Raji (cell line): ENCODE results near the gene GMDS.

Source experiments
- POLR2A ChIP-seq: IDR thresholded peaks from 2 replicates; pipeline ENCODE4 v1.6.1; 2011; ENCODE audit warnings: low read depth, low read length, control low read depth; ENCODE audit not compliant: insufficient read depth

Gene GMDS

GRCh38 chr6:1715336-1715735 is 530.1 kb downstream of the GMDS start:
- no peak for TF ChIP-seq POLR2A

DNA sequence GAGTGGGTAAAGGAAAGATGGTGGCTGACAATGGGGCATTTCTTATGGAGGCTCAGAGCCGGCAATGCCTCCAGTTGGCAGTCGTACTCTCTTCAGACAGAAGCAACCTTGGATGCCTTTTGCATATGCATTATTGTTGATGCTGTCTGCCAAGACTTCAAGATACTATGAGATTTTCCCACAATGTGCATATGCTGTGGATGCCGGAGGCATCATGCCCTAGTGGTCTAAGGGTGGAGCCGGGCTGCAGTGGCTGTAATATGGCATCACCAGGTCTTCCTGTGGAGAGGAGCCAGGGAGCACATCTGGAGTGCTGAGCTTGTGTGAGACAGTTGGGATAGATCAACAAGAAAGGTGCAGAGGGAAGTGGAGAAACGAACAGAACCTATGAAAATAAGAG is 530.8 kb downstream of the GMDS start:
- TF ChIP-seq POLR2A = no peak

DNA sequence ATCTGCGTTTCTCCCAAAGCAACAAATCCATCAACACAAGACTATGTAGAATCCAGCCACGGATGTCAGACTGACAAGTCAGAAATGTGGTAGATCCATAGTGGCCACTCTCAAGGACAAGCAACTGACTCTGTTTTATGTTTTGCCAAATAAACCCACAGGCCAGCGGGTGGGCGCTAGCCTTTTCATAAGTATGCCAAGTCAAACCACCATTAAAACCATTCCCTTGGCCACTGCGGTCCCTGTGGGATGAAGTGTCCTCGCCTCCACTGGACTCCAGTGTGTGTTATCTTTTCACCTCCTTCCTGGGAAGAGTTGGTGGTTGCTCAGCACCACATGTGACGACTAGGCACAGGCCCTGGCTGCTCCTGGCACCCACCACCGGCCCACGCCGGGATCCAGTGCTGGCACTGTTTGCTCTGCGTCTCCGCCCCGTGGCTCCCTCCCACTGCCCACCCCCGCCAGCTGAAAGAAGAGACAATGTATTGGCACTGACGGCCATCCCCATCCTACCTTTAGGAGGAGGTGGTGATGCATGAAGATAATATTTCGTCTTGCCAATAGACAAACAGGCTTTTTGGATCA is 532.3 kb downstream of the GMDS start:
- no peak for TF ChIP-seq POLR2A

- no peak for TF ChIP-seq POLR2A
Observed at GRCh38 chr6:1712451-1712850, 533.0 kb downstream of the GMDS start.

DNA sequence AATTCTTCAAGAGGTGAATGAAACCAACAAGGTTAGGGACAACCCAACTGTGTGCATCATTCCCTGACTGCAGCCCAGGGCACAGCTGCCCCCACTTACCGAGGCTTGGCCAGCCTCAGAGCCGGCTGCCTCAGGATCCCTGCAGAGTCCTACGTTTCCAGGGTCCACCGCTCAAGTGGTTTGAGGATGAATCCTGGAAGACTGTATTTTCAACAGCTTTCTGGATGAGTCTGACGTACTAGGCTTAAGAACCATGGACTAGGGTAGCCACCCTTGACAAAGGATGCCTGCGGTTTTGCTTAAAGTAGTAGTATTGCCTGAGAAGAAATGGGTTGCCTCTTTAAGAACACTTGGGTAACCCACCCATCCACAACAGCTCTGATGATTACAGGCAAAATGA is 534.3 kb downstream of the GMDS start:
- no peak for TF ChIP-seq POLR2A

GRCh38 chr6:1709234-1709641 is 536.2 kb downstream of the GMDS start:
- no peak for TF ChIP-seq POLR2A

DNA sequence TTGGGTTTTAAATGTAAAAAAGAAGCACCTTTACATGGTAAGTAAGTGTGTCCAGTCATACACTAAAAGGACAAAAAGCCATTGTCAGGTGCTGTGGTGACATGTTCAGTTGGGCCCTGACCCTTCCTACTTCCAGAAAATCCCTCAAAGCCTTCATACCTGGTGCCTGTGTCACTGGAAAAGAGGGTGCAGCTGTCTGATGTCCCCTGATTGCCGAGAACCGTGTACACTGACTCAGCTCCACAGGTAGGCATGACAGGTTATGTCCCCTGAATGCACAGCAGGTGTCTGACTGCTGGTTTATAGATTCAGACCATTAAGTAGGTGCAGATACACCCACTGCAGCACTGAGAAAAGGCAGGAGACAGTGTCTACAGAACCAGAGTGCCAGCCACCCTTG is 536.6 kb downstream of the GMDS start:
- TF ChIP-seq POLR2A = no peak

DNA sequence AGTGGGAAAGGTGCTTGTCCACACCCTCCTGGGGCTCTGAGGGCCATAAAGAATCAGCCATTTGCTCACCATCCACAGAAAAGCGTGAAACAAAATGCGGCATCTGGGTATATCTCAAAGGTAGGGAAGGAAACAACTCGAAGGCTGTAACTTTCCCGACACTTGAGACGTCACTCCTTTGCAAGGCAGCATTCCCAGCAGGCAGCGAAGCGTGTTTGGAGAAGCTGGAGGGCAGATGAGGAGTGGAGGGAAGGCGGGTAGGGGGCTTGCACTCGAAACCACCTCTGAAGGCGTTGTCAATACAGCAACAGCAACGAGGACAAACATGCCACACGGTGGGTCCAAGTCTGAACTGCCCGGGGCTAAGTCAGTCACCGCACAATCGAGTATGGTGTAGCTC is 537.3 kb downstream of the GMDS start:
- no peak for TF ChIP-seq POLR2A

- no peak for TF ChIP-seq POLR2A
Observed at GRCh38 chr6:1705630-1706029, 539.8 kb downstream of the GMDS start.

DNA sequence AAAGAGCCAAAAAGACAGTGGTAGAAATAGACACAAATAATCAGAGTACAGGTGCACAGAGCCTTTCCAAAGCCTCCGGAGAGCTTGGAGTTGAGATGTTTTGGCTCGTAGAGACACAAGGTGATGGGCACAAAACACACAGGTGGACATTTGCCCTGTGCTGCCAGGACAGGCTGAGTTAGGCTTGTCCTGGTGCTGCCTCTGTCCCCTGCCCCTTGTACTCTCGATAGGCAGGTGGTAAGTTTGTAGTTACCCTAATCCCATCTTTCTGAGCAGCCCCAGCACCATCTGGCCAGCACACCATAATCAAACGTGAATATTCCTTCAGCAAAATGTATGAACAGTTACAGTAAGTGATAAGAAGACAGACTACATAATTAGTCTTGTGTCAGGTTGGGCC is 540.2 kb downstream of the GMDS start:
- no peak for TF ChIP-seq POLR2A

GRCh38 chr6:1704711-1705110 is 540.7 kb downstream of the GMDS start:
- TF ChIP-seq POLR2A = no peak

GRCh38 chr6:1703923-1704322 is 541.5 kb downstream of the GMDS start:
- no peak for TF ChIP-seq POLR2A

DNA sequence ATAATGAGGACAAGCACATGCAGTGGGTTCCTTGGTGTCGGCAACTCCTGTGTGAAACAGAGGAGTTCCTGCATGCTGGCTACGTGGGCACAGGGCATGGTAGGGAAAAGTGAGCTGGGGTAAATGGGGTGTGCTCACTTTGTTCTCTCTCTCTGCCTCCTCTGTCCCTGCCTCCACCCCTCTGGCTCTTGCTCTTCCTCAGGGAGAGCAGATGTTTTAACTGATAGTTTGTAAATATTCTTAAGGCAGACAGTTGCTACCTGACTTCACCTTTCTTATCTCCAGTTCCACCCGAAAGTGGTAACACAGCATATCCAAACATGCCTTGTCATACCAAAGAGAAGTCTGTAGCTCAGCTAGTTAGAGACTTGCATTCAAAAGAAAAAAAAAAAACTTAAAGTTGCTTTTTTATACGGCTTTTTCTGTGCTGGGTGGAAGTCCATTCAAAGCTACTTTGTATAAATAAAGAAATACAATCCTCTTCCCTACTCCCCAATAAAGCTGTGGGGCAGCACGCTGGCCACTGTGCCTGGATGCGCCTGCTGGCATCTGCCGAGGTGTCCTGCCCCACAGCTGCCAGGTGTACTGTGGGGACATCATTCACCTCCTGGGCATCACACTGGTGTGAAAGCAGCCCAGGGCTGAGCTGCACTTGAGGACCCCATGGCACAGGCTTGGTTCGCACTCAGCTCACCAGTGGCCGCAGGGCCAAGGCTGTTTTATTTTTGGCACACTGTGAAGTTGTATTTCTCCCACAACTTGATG is 542.1 kb downstream of the GMDS start:
- TF ChIP-seq POLR2A = no peak

DNA sequence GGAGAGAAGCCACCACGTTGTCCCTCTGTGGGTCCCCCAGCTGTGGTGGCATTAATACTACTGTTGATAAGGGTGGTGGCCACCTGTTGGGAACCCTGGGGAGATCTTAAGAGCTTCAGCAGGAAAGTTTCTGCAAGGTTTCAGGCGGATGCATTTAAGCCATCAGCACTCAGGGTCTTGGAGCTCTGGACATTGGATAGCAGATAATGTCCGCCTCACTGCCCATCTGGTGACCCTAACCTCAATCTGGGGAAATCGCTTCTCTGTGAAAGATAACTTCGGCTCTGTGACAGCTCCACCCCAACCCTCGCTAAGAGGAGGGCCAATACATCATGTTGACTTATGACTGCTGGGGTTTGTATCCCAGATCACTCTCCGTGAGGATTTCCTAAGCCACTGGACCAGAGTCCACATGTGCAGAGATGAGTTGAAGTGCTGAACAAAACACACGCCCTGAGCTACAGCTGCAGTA is 542.8 kb downstream of the GMDS start:
- no peak for TF ChIP-seq POLR2A

DNA sequence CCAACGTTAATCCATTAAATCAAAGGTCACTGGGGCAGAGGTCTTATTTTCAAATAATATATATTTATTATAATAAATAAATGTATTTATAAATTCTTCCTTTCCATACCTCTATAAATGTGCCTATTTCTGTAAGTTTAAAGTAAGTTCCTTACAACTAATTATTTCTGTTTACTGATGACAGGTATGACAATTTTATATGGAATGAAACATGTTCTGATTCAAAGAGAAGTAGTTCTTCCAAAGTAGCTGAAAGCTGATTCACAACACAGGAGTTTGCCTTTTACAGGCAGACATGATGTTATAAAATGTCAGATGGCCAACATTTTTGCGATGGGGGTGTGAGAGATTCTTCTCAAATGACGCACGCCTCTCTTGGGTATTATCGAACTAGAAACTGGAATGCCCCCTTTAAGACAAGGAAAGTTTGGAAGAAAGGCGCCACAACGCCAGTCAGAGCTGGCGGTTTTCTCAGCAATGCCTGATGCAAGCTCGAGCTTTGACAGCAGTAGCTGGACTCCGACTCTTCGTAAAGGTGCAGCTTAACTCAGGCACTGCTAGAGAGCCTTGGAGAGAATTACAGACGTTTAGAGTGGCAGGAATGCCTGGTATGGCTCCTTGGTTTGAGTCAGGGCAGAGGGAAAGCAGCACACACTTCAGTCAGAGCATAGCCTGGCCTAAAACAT is 543.6 kb downstream of the GMDS start:
- TF ChIP-seq POLR2A = no peak
